SHP77 treated with DMSO at 0.1 percent for 48 hours (cell line): Measurements from ENCODE around the gene CDC16.

Source experiments
- DNase-seq: peaks from one replicate; lab custom pipeline; 2025; lab: John Stamatoyannopoulos, UW

CDC16 gene

GRCh38 chr13:114298866-114299265, 64.2 kb downstream of the CDC16 start:
- DNase-seq: no peak

- no peak for DNase-seq
Observed at GRCh38 chr13:114299604-114300305, 65.1 kb downstream of the CDC16 start.

GRCh38 chr13:114303700-114304327, 69.1 kb downstream of the CDC16 start:
- DNase-seq: no peak

- DNase-seq: no peak
Observed at GRCh38 chr13:114304346-114305034, 69.8 kb downstream of the CDC16 start.

GRCh38 chr13:114309086-114309485, 74.4 kb downstream of the CDC16 start:
- DNase-seq: no peak

- peak; percentile 56 for DNase-seq
Observed at GRCh38 chr13:114309806-114310410, 75.2 kb downstream of the CDC16 start.

GRCh38 chr13:114310956-114311355, 76.3 kb downstream of the CDC16 start:
- DNase-seq: no peak

- no peak for DNase-seq
Observed at GRCh38 chr13:114311387-114311786, 76.7 kb downstream of the CDC16 start.

GRCh38 chr13:114311908-114312307, 77.2 kb downstream of the CDC16 start:
- no peak for DNase-seq

GRCh38 chr13:114313061-114313860, 78.6 kb downstream of the CDC16 start:
- DNase-seq: no peak

- DNase-seq: peak; percentile 96
Observed at GRCh38 chr13:114314074-114314912, 79.6 kb downstream of the CDC16 start, which contains the start of gene CHAMP1. TSS of gene CHAMP1 (plus strand) at chr13:114314503. CDS start at chr13:114323843, 9,340 bp downstream.

GRCh38 chr13:114315074-114315785, 80.5 kb downstream of the CDC16 start:
- no peak for DNase-seq

- DNase-seq: no peak
Observed at GRCh38 chr13:114318624-114319023, 83.9 kb downstream of the CDC16 start.

GRCh38 chr13:114319441-114319913, 84.8 kb downstream of the CDC16 start:
- no peak for DNase-seq

- no peak for DNase-seq
Observed at GRCh38 chr13:114320065-114320464, 85.4 kb downstream of the CDC16 start.

GRCh38 chr13:114321256-114321655, 86.6 kb downstream of the CDC16 start:
- DNase-seq: no peak
